Measurements from ENCODE around the gene TERT. TPM values are rescaled to one million over a fixed set of nuclear protein-coding genes. Genes with fewer than 3 reads are reported as not detected.

TERT gene
- total RNA-seq, 1 donor from 2014 or later, result 3.5 TPM

- H3K36me3 Mint-ChIP-seq (ENCODE audit: insufficient read depth), result no peaks in the 10 kb centered on the region
- H3K27ac Mint-ChIP-seq, result no peak overlapping the region
- H3K4me3 Mint-ChIP-seq (ENCODE audit: low read depth), result no peak overlapping the region
- H3K27me3 Mint-ChIP-seq, result peaks cover 50% of the 10 kb centered on the region
- DNase-seq (ENCODE audit: low spot score, unreplicated experiment), result no peak
- no peak for TF ChIP-seq CTCF (IDR thresholded peaks at IDR 0.05; ENCODE audit: unreplicated experiment)
- no peaks in the 10 kb centered on the region for H3K4me1 Mint-ChIP-seq (ENCODE audit: low read depth)
- H3K9me3 Mint-ChIP-seq (ENCODE audit: low read depth), result peaks cover 6% of the 10 kb centered on the region
These were observed 3.2 kb upstream of the TERT start for GRCh38 chr5:1298067-1298551.

GRCh38 chr5:1297243-1297642 lies 2.4 kb upstream of the TERT start:
- Mint-ChIP-seq H3K27ac (no peak overlapping the region), H3K27me3 (peaks cover 52% of the 10 kb centered on the region), H3K4me3 (ENCODE audit: low read depth) (no peak overlapping the region)

GRCh38 chr5:1295650-1296037 lies 776 bp upstream of the TERT start:
- Mint-ChIP-seq H3K4me3 (ENCODE audit: low read depth) (peak overlapping the region; percentile 21), H3K27ac (no peak overlapping the region), H3K4me1 (ENCODE audit: low read depth) (no peaks in the 10 kb centered on the region), H3K27me3 (peaks cover 51% of the 10 kb centered on the region), H3K9me3 (ENCODE audit: low read depth) (no peaks in the 10 kb centered on the region), H3K36me3 (ENCODE audit: insufficient read depth) (no peaks in the 10 kb centered on the region)
- TF ChIP-seq CTCF (IDR thresholded peaks at IDR 0.05; ENCODE audit: unreplicated experiment), result no peak
- DNase-seq (ENCODE audit: low spot score, unreplicated experiment), result no peak

More at GRCh38 chr5:1297243-1297642, 2.4 kb upstream of the TERT start:
- TF ChIP-seq CTCF (IDR thresholded peaks at IDR 0.05; ENCODE audit: unreplicated experiment), result no peak
- Mint-ChIP-seq H3K36me3 (ENCODE audit: insufficient read depth) (no peaks in the 10 kb centered on the region), H3K4me1 (ENCODE audit: low read depth) (no peaks in the 10 kb centered on the region), H3K9me3 (ENCODE audit: low read depth) (peaks cover under 1% of the 10 kb centered on the region)
- no peak for DNase-seq (ENCODE audit: low spot score, unreplicated experiment)

GRCh38 chr5:1294206-1294834 lies 548 bp downstream of the TERT start:
- DNase-seq (ENCODE audit: low spot score, unreplicated experiment), result no peak
- H3K27ac Mint-ChIP-seq, result no peak overlapping the region
- TF ChIP-seq CTCF (IDR thresholded peaks at IDR 0.05; ENCODE audit: unreplicated experiment), result no peak
- peaks cover 48% of the 10 kb centered on the region for H3K27me3 Mint-ChIP-seq
- no peak overlapping the region for H3K4me3 Mint-ChIP-seq (ENCODE audit: low read depth)
- H3K9me3 Mint-ChIP-seq (ENCODE audit: low read depth), result no peaks in the 10 kb centered on the region
- no peaks in the 10 kb centered on the region for H3K36me3 Mint-ChIP-seq (ENCODE audit: insufficient read depth)
- no peaks in the 10 kb centered on the region for H3K4me1 Mint-ChIP-seq (ENCODE audit: low read depth)

GRCh38 chr5:1293416-1294205 lies 1.3 kb downstream of the TERT start:
- Mint-ChIP-seq H3K4me1 (ENCODE audit: low read depth) (no peaks in the 10 kb centered on the region), H3K4me3 (ENCODE audit: low read depth) (peak overlapping the region; percentile 35), H3K9me3 (ENCODE audit: low read depth) (no peaks in the 10 kb centered on the region), H3K27ac (no peak overlapping the region), H3K36me3 (ENCODE audit: insufficient read depth) (no peaks in the 10 kb centered on the region), H3K27me3 (peaks cover 41% of the 10 kb centered on the region)
- no peak for TF ChIP-seq CTCF (IDR thresholded peaks at IDR 0.05; ENCODE audit: unreplicated experiment)
- no peak for DNase-seq (ENCODE audit: low spot score, unreplicated experiment)
